ENCODE data around the gene BARX1. TPM values are rescaled to one million over a fixed set of nuclear protein-coding genes. Genes with fewer than 3 reads are reported as not detected.

The BARX1 gene
- total RNA-seq, 1 donor from 2014 or later = not detected

DNA sequence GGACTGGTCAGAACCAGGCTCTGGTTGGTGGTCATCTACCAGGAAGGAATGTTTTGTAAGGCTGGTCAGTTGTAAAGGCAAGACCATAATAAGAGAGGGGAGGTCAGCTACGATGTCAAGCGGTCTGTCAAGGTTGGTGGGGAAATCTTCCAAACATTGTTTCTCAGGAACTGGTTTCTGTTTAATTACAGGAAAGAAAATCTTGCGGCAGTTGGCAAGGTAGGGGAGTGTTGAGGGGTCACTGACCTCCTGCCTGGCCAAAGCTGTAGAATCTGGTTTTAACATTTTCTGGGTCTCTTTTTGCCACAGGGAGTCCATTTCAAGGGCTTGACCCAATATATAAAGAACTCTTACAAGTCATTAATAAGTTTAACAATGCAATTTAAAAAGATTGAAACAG lies 39.0 kb upstream of the BARX1 start:
- intact Hi-C loops (cut with DNase I) = no loop called here
- ATAC-seq (no peak), DNase-seq (no peak)
- Histone ChIP-seq H3K27me3 (ENCODE audit: low read depth) (no peaks in the 10 kb centered on the region), H3K4me3 (no peak overlapping the region), H3K36me3 (no peaks in the 10 kb centered on the region), H3K9me3 (peaks cover 14% of the 10 kb centered on the region), H3K4me1 (no peaks in the 10 kb centered on the region), H3K27ac (no peak overlapping the region)
- TF ChIP-seq, protein P1, sequence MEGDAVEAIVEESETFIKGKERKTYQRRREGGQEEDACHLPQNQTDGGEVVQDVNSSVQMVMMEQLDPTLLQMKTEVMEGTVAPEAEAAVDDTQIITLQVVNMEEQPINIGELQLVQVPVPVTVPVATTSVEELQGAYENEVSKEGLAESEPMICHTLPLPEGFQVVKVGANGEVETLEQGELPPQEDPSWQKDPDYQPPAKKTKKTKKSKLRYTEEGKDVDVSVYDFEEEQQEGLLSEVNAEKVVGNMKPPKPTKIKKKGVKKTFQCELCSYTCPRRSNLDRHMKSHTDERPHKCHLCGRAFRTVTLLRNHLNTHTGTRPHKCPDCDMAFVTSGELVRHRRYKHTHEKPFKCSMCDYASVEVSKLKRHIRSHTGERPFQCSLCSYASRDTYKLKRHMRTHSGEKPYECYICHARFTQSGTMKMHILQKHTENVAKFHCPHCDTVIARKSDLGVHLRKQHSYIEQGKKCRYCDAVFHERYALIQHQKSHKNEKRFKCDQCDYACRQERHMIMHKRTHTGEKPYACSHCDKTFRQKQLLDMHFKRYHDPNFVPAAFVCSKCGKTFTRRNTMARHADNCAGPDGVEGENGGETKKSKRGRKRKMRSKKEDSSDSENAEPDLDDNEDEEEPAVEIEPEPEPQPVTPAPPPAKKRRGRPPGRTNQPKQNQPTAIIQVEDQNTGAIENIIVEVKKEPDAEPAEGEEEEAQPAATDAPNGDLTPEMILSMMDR (IDR thresholded peaks at IDR 0.05) = no peak

GRCh38 chr9:93992830-93993229 lies 37.7 kb upstream of the BARX1 start:
- TF ChIP-seq, protein P1 (IDR thresholded peaks at IDR 0.05) = no peak
- Histone ChIP-seq H3K9me3 (peaks cover 14% of the 10 kb centered on the region), H3K27ac (no peak overlapping the region), H3K36me3 (no peaks in the 10 kb centered on the region), H3K4me3 (no peak overlapping the region), H3K4me1 (no peaks in the 10 kb centered on the region), H3K27me3 (ENCODE audit: low read depth) (no peaks in the 10 kb centered on the region)
- ATAC-seq = no peak
- DNase-seq = no peak
- intact Hi-C loops (cut with DNase I) = no loop called here

DNA sequence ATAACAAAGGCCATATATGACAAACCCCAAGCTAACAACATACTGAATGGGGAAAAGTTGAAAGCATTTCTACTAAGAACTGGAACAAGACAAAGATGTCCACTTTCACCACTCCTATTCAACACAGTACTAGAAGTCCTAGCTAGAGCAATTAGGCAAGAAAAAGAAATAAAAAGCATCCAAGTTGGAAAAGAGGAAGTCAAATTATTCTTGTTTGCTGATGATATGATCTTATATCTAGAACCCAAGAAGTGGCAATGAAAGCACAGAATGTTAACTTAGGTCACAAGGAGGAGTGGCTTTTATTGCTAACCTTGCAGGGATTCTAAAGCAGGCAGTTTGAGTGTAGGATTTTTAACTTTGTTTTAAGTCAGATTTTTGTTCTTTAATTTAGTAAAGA lies 35.3 kb upstream of the BARX1 start:
- Histone ChIP-seq H3K4me3 (no peak overlapping the region), H3K4me1 (no peaks in the 10 kb centered on the region), H3K9me3 (peaks cover 18% of the 10 kb centered on the region), H3K36me3 (no peaks in the 10 kb centered on the region), H3K27me3 (ENCODE audit: low read depth) (no peaks in the 10 kb centered on the region), H3K27ac (no peak overlapping the region)
- DNase-seq = no peak
- no peak for ATAC-seq
- TF ChIP-seq, protein P1 (IDR thresholded peaks at IDR 0.05) = no peak
- intact Hi-C loops (cut with DNase I) = no loop called here

GRCh38 chr9:93988056-93988455 lies 32.9 kb upstream of the BARX1 start:
- H3K4me1 ChIP-seq = no peaks in the 10 kb centered on the region
- ATAC-seq (no peak), DNase-seq (no peak)
- H3K36me3 ChIP-seq = no peaks in the 10 kb centered on the region
- TF ChIP-seq, protein P1 (IDR thresholded peaks at IDR 0.05) = no peak
- no peak overlapping the region for H3K4me3 ChIP-seq
- no peaks in the 10 kb centered on the region for H3K27me3 ChIP-seq (ENCODE audit: low read depth)
- intact Hi-C loops (cut with DNase I) = no loop called here
- H3K27ac ChIP-seq = no peak overlapping the region
- H3K9me3 ChIP-seq = peaks cover 18% of the 10 kb centered on the region

GRCh38 chr9:93984860-93985259 lies 29.7 kb upstream of the BARX1 start:
- Histone ChIP-seq H3K4me3 (no peak overlapping the region), H3K9me3 (peaks cover 4% of the 10 kb centered on the region), H3K36me3 (no peaks in the 10 kb centered on the region), H3K27me3 (ENCODE audit: low read depth) (no peaks in the 10 kb centered on the region), H3K4me1 (no peaks in the 10 kb centered on the region), H3K27ac (no peak overlapping the region)
- TF ChIP-seq, protein P1 (IDR thresholded peaks at IDR 0.05) = no peak
- ATAC-seq = no peak
- DNase-seq = no peak
- intact Hi-C loops (cut with DNase I) = no loop called here

DNA sequence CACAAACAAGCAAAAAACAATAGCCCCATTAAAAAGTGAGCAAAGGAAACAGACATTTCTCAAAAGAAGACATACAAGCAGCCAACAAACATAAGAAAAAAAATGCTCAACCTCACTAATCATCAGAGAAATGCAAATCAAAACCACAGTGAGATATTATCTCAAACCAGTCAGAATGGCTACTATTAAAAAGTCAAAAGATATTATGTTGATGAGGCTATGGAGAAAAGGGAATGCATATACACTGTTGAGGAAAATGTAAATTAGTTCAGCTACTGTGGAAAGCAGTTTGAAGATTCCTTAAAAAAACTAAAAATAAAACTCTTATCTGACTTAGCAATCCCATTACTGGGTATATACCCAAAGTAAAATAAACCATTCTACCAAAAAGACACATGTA lies 28.7 kb upstream of the BARX1 start:
- Histone ChIP-seq H3K27ac (no peak overlapping the region), H3K9me3 (peaks cover 4% of the 10 kb centered on the region), H3K4me3 (no peak overlapping the region), H3K36me3 (no peaks in the 10 kb centered on the region), H3K27me3 (ENCODE audit: low read depth) (no peaks in the 10 kb centered on the region), H3K4me1 (no peaks in the 10 kb centered on the region)
- no peak for ATAC-seq
- DNase-seq = no peak
- TF ChIP-seq, protein P1 (IDR thresholded peaks at IDR 0.05) = no peak
- intact Hi-C loops (cut with DNase I) = no loop called here

Measured in lower lobe of right lung (tissue), 2 donors.